Measurements from ENCODE around the gene RFNG. TPM values are rescaled to one million over a fixed set of nuclear protein-coding genes. Genes with fewer than 3 reads are reported as not detected.

The RFNG gene
- polyA plus RNA-seq, 2 of the 4 experiments (the other 2 are of a cell fraction), result 8.4 to 25.7 TPM

DNA sequence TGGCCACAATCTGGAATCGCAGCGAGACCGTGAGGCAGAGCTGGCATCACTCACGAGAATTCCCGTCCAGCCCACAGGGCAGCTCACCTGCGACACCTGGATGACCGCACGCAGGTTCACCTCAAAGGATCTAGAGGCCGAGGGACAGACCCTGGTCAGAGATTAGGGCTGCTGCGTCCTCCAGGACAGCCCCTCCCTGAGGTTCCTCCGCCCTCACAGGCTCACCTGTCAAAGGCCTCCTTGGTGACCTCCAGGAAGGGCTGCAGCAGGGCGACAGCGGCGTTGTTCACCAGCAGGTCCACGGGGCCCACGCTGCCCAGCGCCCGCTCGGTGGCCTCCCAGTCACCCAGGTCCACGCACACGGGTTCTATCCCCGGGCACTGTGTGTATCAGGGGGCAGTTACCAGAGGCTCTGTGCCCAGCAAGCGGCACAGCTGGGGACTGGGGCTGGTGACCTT, 14.9 kb downstream of the RFNG start:
- Histone ChIP-seq H3K4me3 (peak overlapping the region; percentile 52), H3K27ac (peak overlapping the region; percentile 72 to 89), H3K4me1 (peaks cover 13% of the 10 kb centered on the region; the same call in 2 of the 3 replicates), H3K4me2 (peak overlapping the region; percentile 83), H3K9me3 (no peaks in the 10 kb centered on the region)
- no peak for DNase-seq (ENCODE audit: low read depth in 1 of 2, low spot score in 1 of 2)
- TF ChIP-seq RFX5 (IDR thresholded peaks at IDR 0.05) (no peak), RNF2 (IDR thresholded peaks at IDR 0.05; ENCODE audit: borderline replicate concordance, low read depth) (peak; percentile 55; the same call in 1 of the 2 replicates), SREBF2 (IDR thresholded peaks at IDR 0.05) (no peak), MAZ (IDR thresholded peaks at IDR 0.05; ENCODE audit: borderline replicate concordance, low read depth, low read length) (no peak), EHMT2 (IDR thresholded peaks at IDR 0.05; ENCODE audit: low read depth) (no peak)
- ChIA-PET CTCF (interaction anchor here (1.0 to 4.2 kb wide), 8 partner anchors 9 to 118 kb away, joined by 5 to 28 read pairs (median 10); partner anchors contain the start of genes DUS1L, FASN and NOTUM), POLR2A (interaction anchor here (1.4 kb wide), 1 partner anchor 8 kb away, joined by 12 read pairs; no protein-coding TSS in a partner anchor)
- 69% methylated on average over 14 of the region's 23 CpGs for WGBS (ENCODE audit: missing lambda C conversion rate)
- no peak for FAIRE-seq
- ATAC-seq, result peak; percentile 0 to 14; a peak in 3 of 6 replicates

GRCh38 chr17:82035956-82036633, 15.5 kb downstream of the RFNG start:
- H3K9me3 ChIP-seq, result no peaks in the 10 kb centered on the region
- no peak for ATAC-seq
- peaks cover 13% of the 10 kb centered on the region; the same call in 2 of the 3 replicates for H3K4me1 ChIP-seq
- no peak for FAIRE-seq
- peak overlapping the region in 1 of 2 experiments; percentile 89; a peak in 2 of 6 replicates for H3K27ac ChIP-seq
- no peak for TF ChIP-seq RNF2 (IDR thresholded peaks at IDR 0.05; ENCODE audit: borderline replicate concordance, low read depth)
- TF ChIP-seq EHF (CRISPR knock-in tag; IDR thresholded peaks at IDR 0.05), result no peak
- TF ChIP-seq, protein P1, sequence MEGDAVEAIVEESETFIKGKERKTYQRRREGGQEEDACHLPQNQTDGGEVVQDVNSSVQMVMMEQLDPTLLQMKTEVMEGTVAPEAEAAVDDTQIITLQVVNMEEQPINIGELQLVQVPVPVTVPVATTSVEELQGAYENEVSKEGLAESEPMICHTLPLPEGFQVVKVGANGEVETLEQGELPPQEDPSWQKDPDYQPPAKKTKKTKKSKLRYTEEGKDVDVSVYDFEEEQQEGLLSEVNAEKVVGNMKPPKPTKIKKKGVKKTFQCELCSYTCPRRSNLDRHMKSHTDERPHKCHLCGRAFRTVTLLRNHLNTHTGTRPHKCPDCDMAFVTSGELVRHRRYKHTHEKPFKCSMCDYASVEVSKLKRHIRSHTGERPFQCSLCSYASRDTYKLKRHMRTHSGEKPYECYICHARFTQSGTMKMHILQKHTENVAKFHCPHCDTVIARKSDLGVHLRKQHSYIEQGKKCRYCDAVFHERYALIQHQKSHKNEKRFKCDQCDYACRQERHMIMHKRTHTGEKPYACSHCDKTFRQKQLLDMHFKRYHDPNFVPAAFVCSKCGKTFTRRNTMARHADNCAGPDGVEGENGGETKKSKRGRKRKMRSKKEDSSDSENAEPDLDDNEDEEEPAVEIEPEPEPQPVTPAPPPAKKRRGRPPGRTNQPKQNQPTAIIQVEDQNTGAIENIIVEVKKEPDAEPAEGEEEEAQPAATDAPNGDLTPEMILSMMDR (IDR thresholded peaks at IDR 0.05), result no peak
- no peak for TF ChIP-seq HES2 (IDR thresholded peaks at IDR 0.05)
- no peak for TF ChIP-seq EP300 (IDR thresholded peaks at IDR 0.05)
- TF ChIP-seq MAX (IDR thresholded peaks at IDR 0.05), result no peak
- no peak for TF ChIP-seq HOXA7 (CRISPR knock-in tag; IDR thresholded peaks at IDR 0.05)
- no peak for TF ChIP-seq BHLHE40 (IDR thresholded peaks at IDR 0.05; ENCODE audit: low read depth, low read length)
- TF ChIP-seq SMC3 (IDR thresholded peaks at IDR 0.05), result no peak
- TF ChIP-seq TFCP2L1 (CRISPR knock-in tag; IDR thresholded peaks at IDR 0.05), result no peak
- no peak for TF ChIP-seq RARB (CRISPR knock-in tag; IDR thresholded peaks at IDR 0.05)
- TF ChIP-seq E2F6 (IDR thresholded peaks at IDR 0.05; ENCODE audit: borderline replicate concordance, low read depth), result no peak
- no peak for TF ChIP-seq GATA3 (IDR thresholded peaks at IDR 0.05; ENCODE audit: borderline replicate concordance)
- CTCF ChIA-PET, result interaction anchor here (1.0 to 4.2 kb wide), 8 partner anchors 8 to 119 kb away, joined by 3 to 28 read pairs (median 8); partner anchors contain the start of genes DUS1L, FASN and NOTUM
- peak overlapping the region; percentile 83 for H3K4me2 ChIP-seq
- POLR2A ChIA-PET, result no interaction called here
- 91% methylated on average over 19 of the region's 20 CpGs for WGBS (ENCODE audit: missing lambda C conversion rate)
- peak overlapping the region; percentile 52; the same call in 1 of the 3 replicates for H3K4me3 ChIP-seq
- DNase-seq (ENCODE audit: low read depth in 1 of 2, low spot score in 1 of 2), result no peak

DNA sequence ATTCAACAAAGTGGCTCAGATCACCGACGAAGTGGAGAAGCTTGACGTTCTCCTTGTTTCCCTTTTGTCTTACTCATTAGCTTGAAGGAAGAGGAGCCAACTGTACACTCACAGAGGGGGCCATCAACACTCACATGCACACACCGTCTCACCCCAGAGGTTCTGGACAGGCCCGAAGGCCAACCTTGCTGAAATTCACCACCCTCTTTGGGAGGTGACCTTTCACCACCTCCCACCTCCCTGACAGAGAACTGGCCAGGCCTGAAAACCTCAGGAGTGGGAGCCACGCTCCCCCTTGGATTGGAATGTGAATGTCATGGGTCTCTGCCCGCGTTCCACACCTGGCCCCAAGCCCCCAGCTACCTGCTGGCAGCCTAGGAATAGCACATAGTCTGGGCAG, 16.1 kb downstream of the RFNG start:
- ChIA-PET POLR2A (no interaction called here), CTCF (interaction anchor here (0.5 to 4.2 kb wide), 8 partner anchors 9 to 119 kb away, joined by 3 to 28 read pairs (median 6); partner anchors contain the start of genes FASN and NOTUM)
- Histone ChIP-seq H3K4me2 (no peak overlapping the region), H3K4me1 (peaks cover 13% of the 10 kb centered on the region; the same call in 2 of the 3 replicates), H3K9me3 (no peaks in the 10 kb centered on the region), H3K27ac (no peak overlapping the region), H3K4me3 (no peak overlapping the region)
- FAIRE-seq (no peak), DNase-seq (ENCODE audit: low read depth in 1 of 2, low spot score in 1 of 2) (no peak), ATAC-seq (no peak)
- 93% methylated on average over 8 of the region's 8 CpGs for WGBS (ENCODE audit: missing lambda C conversion rate)
- TF ChIP-seq ATOH8 (CRISPR knock-in tag; IDR thresholded peaks at IDR 0.05; ENCODE audit: low read depth), result no peak
- TF ChIP-seq MAFK (IDR thresholded peaks at IDR 0.05; ENCODE audit: partially characterized antibody), result no peak
- TF ChIP-seq USF2 (IDR thresholded peaks at IDR 0.05), result no peak
- no peak for TF ChIP-seq FOXS1 (CRISPR knock-in tag; IDR thresholded peaks at IDR 0.05)
- TF ChIP-seq TP53 (CRISPR knock-in tag; IDR thresholded peaks at IDR 0.05), result no peak
- TF ChIP-seq CBX2 (IDR thresholded peaks at IDR 0.05; ENCODE audit: borderline replicate concordance, low read depth), result no peak
- no peak for TF ChIP-seq NPAS2 (CRISPR knock-in tag; IDR thresholded peaks at IDR 0.05; ENCODE audit: borderline replicate concordance)
- TF ChIP-seq SMC3 (IDR thresholded peaks at IDR 0.05), result no peak
- TF ChIP-seq HES2 (IDR thresholded peaks at IDR 0.05), result no peak
- no peak for TF ChIP-seq KDM1A (IDR thresholded peaks at IDR 0.05; ENCODE audit: low read depth)
- no peak for TF ChIP-seq POLR2A (IDR thresholded peaks at IDR 0.05; ENCODE audit: low read length)
- no peak for TF ChIP-seq FOSB (CRISPR knock-in tag; IDR thresholded peaks at IDR 0.05)
- no peak for TF ChIP-seq CHD4 (IDR thresholded peaks at IDR 0.05; ENCODE audit: borderline replicate concordance)
- no peak for TF ChIP-seq POLR2AphosphoS2 (conservative IDR thresholded peaks at IDR 0.05; ENCODE audit: low read length)

Measured in A549 (cell line).